ENCODE data around the gene SZT2. TPM values are rescaled to one million over a fixed set of nuclear protein-coding genes. Genes with fewer than 3 reads are reported as not detected.

SZT2 gene
- total and polyA plus RNA-seq, 2 donors (not counting 1 experiment from before 2014, with no cell fraction given): 7.1 to 26.9 TPM

DNA sequence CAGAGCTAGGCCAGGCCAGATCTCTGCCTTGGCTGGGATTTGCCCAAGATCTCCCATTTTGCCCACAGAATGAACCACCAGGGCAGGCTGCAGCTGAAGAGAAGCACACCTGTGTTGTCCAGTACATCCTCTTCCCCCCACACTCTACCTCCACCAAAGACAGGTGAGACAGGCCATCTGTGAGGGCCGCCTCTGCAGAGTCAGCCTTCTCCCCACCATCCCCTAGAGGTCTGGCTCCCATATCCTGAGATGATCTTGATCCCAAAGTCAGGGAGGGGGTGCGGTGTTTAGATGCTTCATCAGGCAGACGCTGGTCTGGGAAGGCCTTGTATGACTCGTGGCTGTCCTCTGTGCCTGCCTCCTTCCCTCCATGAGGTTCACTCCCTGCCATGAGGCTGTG lies 35.3 kb downstream of the SZT2 start:
- Histone ChIP-seq H3K27me3 (ENCODE audit: control insufficient read depth, insufficient read depth, low read length) (no peaks in the 10 kb centered on the region), H2AFZ (ENCODE audit: low read length) (no peak overlapping the region), H3K4me2 (ENCODE audit: extremely low read depth, insufficient read depth, low read length) (no peak overlapping the region), H4K20me1 (ENCODE audit: control insufficient read depth, extremely low read depth, insufficient read depth, low read length) (no peaks in the 10 kb centered on the region), H3K9ac (ENCODE audit: insufficient read depth, low read length) (no peak overlapping the region), H3K27ac (ENCODE audit: insufficient read depth, low read length) (no peak overlapping the region), H3K36me3 (ENCODE audit: control insufficient read depth, insufficient read depth, low read length) (peaks cover 56% of the 10 kb centered on the region), H3K9me3 (ENCODE audit: control insufficient read depth, insufficient read depth, low read depth, low read length) (no peaks in the 10 kb centered on the region), H3K79me2 (ENCODE audit: control insufficient read depth, insufficient read depth, low read length) (no peaks in the 10 kb centered on the region), H3K4me3 (replicated peaks in 1 of 4; ENCODE audit: control extremely low read depth in 1 of 4, insufficient read depth in 1 of 4, low read depth in 3 of 4, low read length in 4 of 4) (no peak overlapping the region), H3K4me1 (ENCODE audit: control insufficient read depth, extremely low read depth, insufficient read depth, low read length) (no peaks in the 10 kb centered on the region)
- DNase-seq (ENCODE audit: low read depth in 2 of 2): no peak
- TF ChIP-seq EZH2 (IDR thresholded peaks at IDR 0.05; ENCODE audit: low read length, missing control alignments): no peak
- TF ChIP-seq, protein P1, sequence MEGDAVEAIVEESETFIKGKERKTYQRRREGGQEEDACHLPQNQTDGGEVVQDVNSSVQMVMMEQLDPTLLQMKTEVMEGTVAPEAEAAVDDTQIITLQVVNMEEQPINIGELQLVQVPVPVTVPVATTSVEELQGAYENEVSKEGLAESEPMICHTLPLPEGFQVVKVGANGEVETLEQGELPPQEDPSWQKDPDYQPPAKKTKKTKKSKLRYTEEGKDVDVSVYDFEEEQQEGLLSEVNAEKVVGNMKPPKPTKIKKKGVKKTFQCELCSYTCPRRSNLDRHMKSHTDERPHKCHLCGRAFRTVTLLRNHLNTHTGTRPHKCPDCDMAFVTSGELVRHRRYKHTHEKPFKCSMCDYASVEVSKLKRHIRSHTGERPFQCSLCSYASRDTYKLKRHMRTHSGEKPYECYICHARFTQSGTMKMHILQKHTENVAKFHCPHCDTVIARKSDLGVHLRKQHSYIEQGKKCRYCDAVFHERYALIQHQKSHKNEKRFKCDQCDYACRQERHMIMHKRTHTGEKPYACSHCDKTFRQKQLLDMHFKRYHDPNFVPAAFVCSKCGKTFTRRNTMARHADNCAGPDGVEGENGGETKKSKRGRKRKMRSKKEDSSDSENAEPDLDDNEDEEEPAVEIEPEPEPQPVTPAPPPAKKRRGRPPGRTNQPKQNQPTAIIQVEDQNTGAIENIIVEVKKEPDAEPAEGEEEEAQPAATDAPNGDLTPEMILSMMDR (conservative IDR thresholded peaks at IDR 0.05 in 1 of 2, IDR thresholded peaks at IDR 0.05 in 1 of 2; ENCODE audit: low read depth in 1 of 2, low read length in 2 of 2): no peak

DNA sequence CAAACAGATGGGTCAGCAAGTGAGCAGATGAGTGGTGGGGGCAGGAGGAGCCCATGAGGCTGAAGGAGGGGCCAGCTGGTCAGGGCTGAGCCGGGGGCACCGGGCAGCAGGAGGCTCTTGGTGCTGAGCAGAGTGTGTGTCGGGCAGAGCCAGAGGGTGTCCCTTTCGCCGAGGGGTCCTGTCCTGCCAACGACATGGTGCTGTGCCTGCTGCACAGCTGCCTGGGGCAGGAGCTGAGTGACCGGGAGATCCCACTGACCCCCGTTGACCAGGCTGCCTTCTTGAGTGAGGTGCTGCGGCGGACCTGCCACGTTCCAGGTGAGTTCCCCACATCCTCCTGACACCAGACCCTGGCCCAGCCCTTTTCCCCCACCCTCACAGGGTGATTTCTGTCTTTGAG lies 36.5 kb downstream of the SZT2 start:
- TF ChIP-seq, protein P1 (conservative IDR thresholded peaks at IDR 0.05 in 1 of 2, IDR thresholded peaks at IDR 0.05 in 1 of 2; ENCODE audit: low read depth in 1 of 2, low read length in 2 of 2): no peak
- TF ChIP-seq EZH2 (IDR thresholded peaks at IDR 0.05; ENCODE audit: low read length, missing control alignments): no peak
- DNase-seq (ENCODE audit: low read depth in 2 of 2): no peak
- H3K27ac ChIP-seq (ENCODE audit: insufficient read depth, low read length): no peak overlapping the region
- no peak overlapping the region for H3K4me3 ChIP-seq (replicated peaks in 1 of 4; ENCODE audit: control extremely low read depth in 1 of 4, insufficient read depth in 1 of 4, low read depth in 3 of 4, low read length in 4 of 4)
- no peak overlapping the region for H2AFZ ChIP-seq (ENCODE audit: low read length)
- no peak overlapping the region for H3K4me2 ChIP-seq (ENCODE audit: extremely low read depth, insufficient read depth, low read length)
- no peaks in the 10 kb centered on the region for H3K9me3 ChIP-seq (ENCODE audit: control insufficient read depth, insufficient read depth, low read depth, low read length)
- no peak overlapping the region for H3K9ac ChIP-seq (ENCODE audit: insufficient read depth, low read length)
- H3K36me3 ChIP-seq (ENCODE audit: control insufficient read depth, insufficient read depth, low read length): peaks cover 58% of the 10 kb centered on the region
- no peaks in the 10 kb centered on the region for H3K27me3 ChIP-seq (ENCODE audit: control insufficient read depth, insufficient read depth, low read length)
- H3K4me1 ChIP-seq (ENCODE audit: control insufficient read depth, extremely low read depth, insufficient read depth, low read length): no peaks in the 10 kb centered on the region
- H3K79me2 ChIP-seq (ENCODE audit: control insufficient read depth, insufficient read depth, low read length): no peaks in the 10 kb centered on the region
- no peaks in the 10 kb centered on the region for H4K20me1 ChIP-seq (ENCODE audit: control insufficient read depth, extremely low read depth, insufficient read depth, low read length)

DNA sequence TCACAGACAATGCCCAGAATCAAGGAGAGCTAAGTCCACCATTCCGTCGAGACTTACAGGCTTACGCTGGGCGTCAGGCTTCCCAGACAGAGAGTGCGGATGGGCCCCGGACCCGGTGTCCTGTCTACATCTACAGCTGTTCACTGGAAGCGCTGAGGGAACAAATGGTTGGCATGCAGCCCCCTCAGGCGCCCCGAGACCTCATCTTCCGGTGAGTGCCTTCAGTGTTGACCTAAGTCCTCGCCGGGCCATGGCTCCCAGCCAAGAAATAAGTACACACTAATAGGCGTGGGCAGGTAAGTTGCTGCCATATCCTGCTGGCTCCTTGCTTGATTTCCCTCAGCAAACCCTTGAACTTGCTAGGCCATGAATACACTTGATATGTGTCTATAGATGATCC lies 37.8 kb downstream of the SZT2 start:
- Histone ChIP-seq H4K20me1 (ENCODE audit: control insufficient read depth, extremely low read depth, insufficient read depth, low read length) (no peaks in the 10 kb centered on the region), H3K4me3 (replicated peaks in 1 of 4; ENCODE audit: control extremely low read depth in 1 of 4, insufficient read depth in 1 of 4, low read depth in 3 of 4, low read length in 4 of 4) (no peak overlapping the region), H3K4me1 (ENCODE audit: control insufficient read depth, extremely low read depth, insufficient read depth, low read length) (no peaks in the 10 kb centered on the region), H3K27ac (ENCODE audit: insufficient read depth, low read length) (no peak overlapping the region), H3K9ac (ENCODE audit: insufficient read depth, low read length) (no peak overlapping the region), H3K79me2 (ENCODE audit: control insufficient read depth, insufficient read depth, low read length) (no peaks in the 10 kb centered on the region), H3K9me3 (ENCODE audit: control insufficient read depth, insufficient read depth, low read depth, low read length) (no peaks in the 10 kb centered on the region), H3K36me3 (ENCODE audit: control insufficient read depth, insufficient read depth, low read length) (peaks cover 60% of the 10 kb centered on the region), H3K4me2 (ENCODE audit: extremely low read depth, insufficient read depth, low read length) (no peak overlapping the region), H2AFZ (ENCODE audit: low read length) (no peak overlapping the region), H3K27me3 (ENCODE audit: control insufficient read depth, insufficient read depth, low read length) (no peaks in the 10 kb centered on the region)
- no peak for TF ChIP-seq EZH2 (IDR thresholded peaks at IDR 0.05; ENCODE audit: low read length, missing control alignments)
- TF ChIP-seq, protein P1 (conservative IDR thresholded peaks at IDR 0.05 in 1 of 2, IDR thresholded peaks at IDR 0.05 in 1 of 2; ENCODE audit: low read depth in 1 of 2, low read length in 2 of 2): no peak
- DNase-seq (ENCODE audit: low read depth in 2 of 2): no peak
